Measurements from ENCODE around the gene NLGN4X.

NLGN4X gene

GRCh38 chrX:6012357-6012756 lies 216.3 kb downstream of the NLGN4X start:
- DNase-seq = no peak

- DNase-seq = no peak
Measured at GRCh38 chrX:6005856-6006255, 222.8 kb downstream of the NLGN4X start.

- DNase-seq = no peak
Measured at GRCh38 chrX:6004529-6004928, 224.1 kb downstream of the NLGN4X start.

- DNase-seq = no peak
Measured at GRCh38 chrX:6002056-6002455, 226.6 kb downstream of the NLGN4X start.

GRCh38 chrX:5998901-5999300 lies 229.8 kb downstream of the NLGN4X start:
- DNase-seq = no peak

- DNase-seq = no peak
Measured at GRCh38 chrX:5998456-5998855, 230.2 kb downstream of the NLGN4X start.

GRCh38 chrX:5991393-5991792 lies 237.3 kb downstream of the NLGN4X start:
- DNase-seq = no peak

- DNase-seq = no peak
Measured at GRCh38 chrX:5979338-5979737, 249.3 kb downstream of the NLGN4X start.

GRCh38 chrX:5976332-5976731 lies 252.3 kb downstream of the NLGN4X start:
- no peak for DNase-seq

GRCh38 chrX:5971300-5971699 lies 257.4 kb downstream of the NLGN4X start:
- no peak for DNase-seq

GRCh38 chrX:5965406-5965805 lies 263.3 kb downstream of the NLGN4X start:
- no peak for DNase-seq

- DNase-seq = no peak
Measured at GRCh38 chrX:5959286-5959685, 269.4 kb downstream of the NLGN4X start.

GRCh38 chrX:5958523-5958922 lies 270.1 kb downstream of the NLGN4X start:
- DNase-seq = no peak

GRCh38 chrX:5957506-5957905 lies 271.2 kb downstream of the NLGN4X start:
- DNase-seq = no peak

GRCh38 chrX:5936438-5936837 lies 292.2 kb downstream of the NLGN4X start:
- no peak for DNase-seq

- DNase-seq = no peak
Measured at GRCh38 chrX:5928224-5928623, 300.4 kb downstream of the NLGN4X start.

GRCh38 chrX:5916945-5917344 lies 311.7 kb downstream of the NLGN4X start:
- no peak for DNase-seq

GRCh38 chrX:5915783-5916182 lies 312.9 kb downstream of the NLGN4X start:
- no peak for DNase-seq

- no peak for DNase-seq
Measured at GRCh38 chrX:5907207-5907606, 321.5 kb downstream of the NLGN4X start.

GRCh38 chrX:5903586-5904190 lies 325.0 kb downstream of the NLGN4X start:
- DNase-seq = peak in 14 of 51 donors; percentile 0 to 38 (median 1)

GRCh38 chrX:5898463-5898862 lies 330.2 kb downstream of the NLGN4X start:
- DNase-seq = peak in 1 of 51 donors; percentile 4

- peak in 2 of 51 donors; percentile 0 to 17 for DNase-seq
Measured at GRCh38 chrX:5891378-5891777, 337.3 kb downstream of the NLGN4X start.

GRCh38 chrX:5876984-5877596 lies 351.6 kb downstream of the NLGN4X start:
- DNase-seq = peak in 7 of 51 donors; percentile 0 to 6 (median 2)

GRCh38 chrX:5870238-5870637 lies 358.4 kb downstream of the NLGN4X start:
- DNase-seq = no peak
